ENCODE results near the gene PSMD9. TPM values are rescaled to one million over a fixed set of nuclear protein-coding genes. Genes with fewer than 3 reads are reported as not detected.

Gene PSMD9
- total and polyA plus RNA-seq, 10 of the 15 experiments (the other 5 are each of a cell fraction or from before 2014, with no cell fraction given), result 14.6 to 152 (median 58.1) TPM

DNA sequence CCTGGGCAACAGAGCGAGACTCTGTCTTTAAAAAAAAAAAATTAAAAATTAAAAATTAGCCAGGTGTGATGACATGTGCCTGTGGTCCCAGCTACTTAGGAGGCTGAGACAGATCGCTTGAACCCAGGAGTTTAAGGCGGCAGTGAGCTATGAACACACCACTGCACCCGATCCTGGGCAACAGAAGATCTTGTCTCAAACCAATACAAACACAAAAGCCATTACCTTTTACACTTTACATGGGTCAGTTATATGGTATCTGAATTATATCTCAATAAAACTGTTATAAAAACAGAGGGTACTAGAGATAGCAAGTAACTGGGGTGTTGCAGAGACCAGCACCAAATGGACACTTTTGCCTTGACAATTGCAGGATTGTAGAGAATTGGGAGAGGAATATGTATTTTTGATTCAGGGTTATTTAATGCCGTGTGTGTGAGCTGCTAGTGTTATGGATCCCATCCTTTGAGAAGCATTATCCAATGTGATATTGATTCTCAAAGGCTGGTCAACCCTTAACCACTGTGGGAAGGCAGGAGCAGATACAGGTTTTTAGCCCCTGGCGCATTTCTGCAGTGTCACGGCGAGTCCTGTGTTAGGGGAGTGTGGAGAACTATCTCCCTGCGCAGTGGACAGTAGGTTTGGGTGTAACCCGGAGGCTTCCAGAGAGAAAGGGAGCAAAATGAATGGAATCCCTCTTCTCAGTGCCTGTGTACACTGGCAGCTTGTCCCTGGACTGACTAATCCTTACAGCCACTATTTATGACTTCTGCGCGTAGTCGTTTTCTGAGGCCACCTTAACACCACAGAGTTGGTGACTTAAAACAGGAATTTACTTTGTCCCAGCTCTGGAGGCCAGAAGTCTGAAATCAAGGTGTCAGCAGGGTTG lies 4.3 kb downstream of the PSMD9 start:
- no TSS peak for BruUV-seq (replicated peaks)
- H3K4me1 ChIP-seq (ENCODE audit: control insufficient read depth, insufficient read depth, low read length), result peaks cover 5% of the 10 kb centered on the region; the same call in 1 of the 2 replicates
- no peak overlapping the region for H3K9ac ChIP-seq (ENCODE audit: control insufficient read depth, insufficient read depth, low read length)
- H3K27ac ChIP-seq (ENCODE audit: control insufficient read depth, insufficient read depth), result no peak overlapping the region
- intact Hi-C loops (cut with micrococcal nuclease; ENCODE audit: unreplicated experiment), result no loop called here
- RAD21 ChIA-PET (ENCODE audit: unreplicated experiment), result interaction anchor here (1.1 to 1.8 kb wide), 2 partner anchors 23 to 99 kb away, joined by 3 to 14 read pairs; partner anchors contain the start of gene RHOF
- in situ Hi-C loops (cut with MboI), result no loop called here
- H3K9me3 ChIP-seq (replicated peaks; ENCODE audit: control insufficient read depth, insufficient read depth, low read length), result no peaks in the 10 kb centered on the region
- no peak overlapping the region for H3K4me3 ChIP-seq
- SMC1A ChIA-PET (ENCODE audit: uncharacterized antibody, unreplicated experiment), result interaction anchor here (0.6 to 1.5 kb wide), 5 partner anchors 23 to 195 kb away, joined by 3 to 6 read pairs (median 5); no protein-coding TSS in a partner anchor
- FAIRE-seq, result no peak
- no peak for DNase-seq (ENCODE audit: low read depth, low spot score)
- CTCF ChIA-PET, result interaction anchor here (0.6 to 4.4 kb wide), 10 partner anchors 25 to 313 kb away, joined by 3 to 52 read pairs (median 3); partner anchors contain the start of genes CFAP251 and RHOF
- peaks cover 21% of the 10 kb centered on the region for H3K79me2 ChIP-seq (ENCODE audit: control insufficient read depth, insufficient read depth, low read length)
- no peak overlapping the region; the same call in 1 of the 2 replicates for H3K4me2 ChIP-seq (ENCODE audit: control insufficient read depth, insufficient read depth)
- no peak for ATAC-seq
- H3K27me3 ChIP-seq (replicated peaks in 1 of 2; ENCODE audit: control insufficient read depth in 2 of 2, insufficient read depth in 2 of 2, low read length in 1 of 2), result no peaks in the 10 kb centered on the region
- WGBS (ENCODE audit: insufficient coverage, insufficient replicate concordance, low lambda C conversion rate, missing lambda C conversion rate), result 93% methylated on average over 13 of the region's 13 CpGs
- H3K36me3 ChIP-seq (ENCODE audit: control insufficient read depth in 2 of 2, insufficient read depth in 2 of 2, low read length in 1 of 2), result peaks cover 5 to 13% of the 10 kb centered on the region in 2 experiments
- no peaks in the 10 kb centered on the region for H4K20me1 ChIP-seq (ENCODE audit: control insufficient read depth, insufficient read depth)
- H2AFZ ChIP-seq (ENCODE audit: control insufficient read depth, low read depth, low read length), result no peak overlapping the region
- TF ChIP-seq KAT2A (conservative IDR thresholded peaks at IDR 0.05; ENCODE audit: control insufficient read depth, low read depth, low read length) (no peak), ZNF217 (IDR thresholded peaks at IDR 0.05) (no peak), JUNB (IDR thresholded peaks at IDR 0.05) (no peak), PAX5 (IDR thresholded peaks at IDR 0.05; ENCODE audit: borderline replicate concordance, low read depth, low read length) (no peak), CBX3 (IDR thresholded peaks at IDR 0.05; ENCODE audit: borderline replicate concordance, low read depth) (no peak), MXI1 (IDR thresholded peaks at IDR 0.05; ENCODE audit: low read depth, low read length) (no peak), RB1 (IDR thresholded peaks at IDR 0.05; ENCODE audit: borderline replicate concordance) (no peak), RFX5 (IDR thresholded peaks at IDR 0.05; ENCODE audit: low read depth, low read length) (no peak), POU2F2 (IDR thresholded peaks at IDR 0.05; ENCODE audit: borderline replicate concordance, low read depth, low read length) (no peak), NBN (IDR thresholded peaks at IDR 0.05) (no peak), SREBF2 (IDR thresholded peaks at IDR 0.05; ENCODE audit: low read length) (no peak), YBX1 (IDR thresholded peaks at IDR 0.05) (no peak), SIX5 (IDR thresholded peaks at IDR 0.05; ENCODE audit: low read depth, low read length, severe bottlenecking) (no peak)
- TF ChIP-seq, protein P1, sequence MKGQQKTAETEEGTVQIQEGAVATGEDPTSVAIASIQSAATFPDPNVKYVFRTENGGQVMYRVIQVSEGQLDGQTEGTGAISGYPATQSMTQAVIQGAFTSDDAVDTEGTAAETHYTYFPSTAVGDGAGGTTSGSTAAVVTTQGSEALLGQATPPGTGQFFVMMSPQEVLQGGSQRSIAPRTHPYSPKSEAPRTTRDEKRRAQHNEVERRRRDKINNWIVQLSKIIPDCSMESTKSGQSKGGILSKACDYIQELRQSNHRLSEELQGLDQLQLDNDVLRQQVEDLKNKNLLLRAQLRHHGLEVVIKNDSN (IDR thresholded peaks at IDR 0.05; ENCODE audit: borderline replicate concordance, extremely low read length, insufficient read depth, low read depth, low read length), result no peak
- TF ChIP-seq, protein P2, sequence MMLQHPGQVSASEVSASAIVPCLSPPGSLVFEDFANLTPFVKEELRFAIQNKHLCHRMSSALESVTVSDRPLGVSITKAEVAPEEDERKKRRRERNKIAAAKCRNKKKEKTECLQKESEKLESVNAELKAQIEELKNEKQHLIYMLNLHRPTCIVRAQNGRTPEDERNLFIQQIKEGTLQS (IDR thresholded peaks at IDR 0.05; ENCODE audit: borderline replicate concordance, extremely low read depth, low read depth, low read length), result no peak
- TF ChIP-seq, protein P3, sequence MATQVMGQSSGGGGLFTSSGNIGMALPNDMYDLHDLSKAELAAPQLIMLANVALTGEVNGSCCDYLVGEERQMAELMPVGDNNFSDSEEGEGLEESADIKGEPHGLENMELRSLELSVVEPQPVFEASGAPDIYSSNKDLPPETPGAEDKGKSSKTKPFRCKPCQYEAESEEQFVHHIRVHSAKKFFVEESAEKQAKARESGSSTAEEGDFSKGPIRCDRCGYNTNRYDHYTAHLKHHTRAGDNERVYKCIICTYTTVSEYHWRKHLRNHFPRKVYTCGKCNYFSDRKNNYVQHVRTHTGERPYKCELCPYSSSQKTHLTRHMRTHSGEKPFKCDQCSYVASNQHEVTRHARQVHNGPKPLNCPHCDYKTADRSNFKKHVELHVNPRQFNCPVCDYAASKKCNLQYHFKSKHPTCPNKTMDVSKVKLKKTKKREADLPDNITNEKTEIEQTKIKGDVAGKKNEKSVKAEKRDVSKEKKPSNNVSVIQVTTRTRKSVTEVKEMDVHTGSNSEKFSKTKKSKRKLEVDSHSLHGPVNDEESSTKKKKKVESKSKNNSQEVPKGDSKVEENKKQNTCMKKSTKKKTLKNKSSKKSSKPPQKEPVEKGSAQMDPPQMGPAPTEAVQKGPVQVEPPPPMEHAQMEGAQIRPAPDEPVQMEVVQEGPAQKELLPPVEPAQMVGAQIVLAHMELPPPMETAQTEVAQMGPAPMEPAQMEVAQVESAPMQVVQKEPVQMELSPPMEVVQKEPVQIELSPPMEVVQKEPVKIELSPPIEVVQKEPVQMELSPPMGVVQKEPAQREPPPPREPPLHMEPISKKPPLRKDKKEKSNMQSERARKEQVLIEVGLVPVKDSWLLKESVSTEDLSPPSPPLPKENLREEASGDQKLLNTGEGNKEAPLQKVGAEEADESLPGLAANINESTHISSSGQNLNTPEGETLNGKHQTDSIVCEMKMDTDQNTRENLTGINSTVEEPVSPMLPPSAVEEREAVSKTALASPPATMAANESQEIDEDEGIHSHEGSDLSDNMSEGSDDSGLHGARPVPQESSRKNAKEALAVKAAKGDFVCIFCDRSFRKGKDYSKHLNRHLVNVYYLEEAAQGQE (IDR thresholded peaks at IDR 0.05; ENCODE audit: low read depth, low read length), result no peak
- POLR2A ChIA-PET, result interaction anchor here (0.5 to 0.9 kb wide), 3 partner anchors 9 to 326 kb away, joined by 3 to 7 read pairs (median 4); no protein-coding TSS in a partner anchor

Measured in GM12878 (cell line).